ENCODE data around the gene GART. TPM values are rescaled to one million over a fixed set of nuclear protein-coding genes. Genes with fewer than 3 reads are reported as not detected.

Gene GART
- total RNA-seq, 2 experiments from 2014 or later: 224 to 232 TPM

GRCh38 chr21:33551664-33552063, 9.7 kb upstream of the GART start:
- TF ChIP-seq, protein P1, sequence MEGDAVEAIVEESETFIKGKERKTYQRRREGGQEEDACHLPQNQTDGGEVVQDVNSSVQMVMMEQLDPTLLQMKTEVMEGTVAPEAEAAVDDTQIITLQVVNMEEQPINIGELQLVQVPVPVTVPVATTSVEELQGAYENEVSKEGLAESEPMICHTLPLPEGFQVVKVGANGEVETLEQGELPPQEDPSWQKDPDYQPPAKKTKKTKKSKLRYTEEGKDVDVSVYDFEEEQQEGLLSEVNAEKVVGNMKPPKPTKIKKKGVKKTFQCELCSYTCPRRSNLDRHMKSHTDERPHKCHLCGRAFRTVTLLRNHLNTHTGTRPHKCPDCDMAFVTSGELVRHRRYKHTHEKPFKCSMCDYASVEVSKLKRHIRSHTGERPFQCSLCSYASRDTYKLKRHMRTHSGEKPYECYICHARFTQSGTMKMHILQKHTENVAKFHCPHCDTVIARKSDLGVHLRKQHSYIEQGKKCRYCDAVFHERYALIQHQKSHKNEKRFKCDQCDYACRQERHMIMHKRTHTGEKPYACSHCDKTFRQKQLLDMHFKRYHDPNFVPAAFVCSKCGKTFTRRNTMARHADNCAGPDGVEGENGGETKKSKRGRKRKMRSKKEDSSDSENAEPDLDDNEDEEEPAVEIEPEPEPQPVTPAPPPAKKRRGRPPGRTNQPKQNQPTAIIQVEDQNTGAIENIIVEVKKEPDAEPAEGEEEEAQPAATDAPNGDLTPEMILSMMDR (IDR thresholded peaks at IDR 0.05): no peak
- intact Hi-C loops (cut with micrococcal nuclease): no loop called here
- H3K36me3 Mint-ChIP-seq (ENCODE audit: low read depth): peaks cover 76% of the 10 kb centered on the region
- H3K4me3 Mint-ChIP-seq: no peak overlapping the region
- no peaks in the 10 kb centered on the region for H3K9me3 Mint-ChIP-seq
- ChIA-PET CTCF (interaction anchor here (1.0 to 2.0 kb wide), 2 partner anchors 31 to 54 kb away, joined by 3 to 5 read pairs; no protein-coding TSS in a partner anchor), POLR2A (interaction anchor here (0.6 to 3.8 kb wide), 9 partner anchors 9 to 332 kb away, joined by 3 to 32 read pairs (median 3); partner anchors contain the start of genes GART and SON)
- H3K4me1 Mint-ChIP-seq (ENCODE audit: low read depth): peaks cover 56% of the 10 kb centered on the region
- no peak for ATAC-seq
- no peak for DNase-seq
- no peak overlapping the region for H3K27ac Mint-ChIP-seq
- H3K27me3 Mint-ChIP-seq: no peaks in the 10 kb centered on the region

DNA sequence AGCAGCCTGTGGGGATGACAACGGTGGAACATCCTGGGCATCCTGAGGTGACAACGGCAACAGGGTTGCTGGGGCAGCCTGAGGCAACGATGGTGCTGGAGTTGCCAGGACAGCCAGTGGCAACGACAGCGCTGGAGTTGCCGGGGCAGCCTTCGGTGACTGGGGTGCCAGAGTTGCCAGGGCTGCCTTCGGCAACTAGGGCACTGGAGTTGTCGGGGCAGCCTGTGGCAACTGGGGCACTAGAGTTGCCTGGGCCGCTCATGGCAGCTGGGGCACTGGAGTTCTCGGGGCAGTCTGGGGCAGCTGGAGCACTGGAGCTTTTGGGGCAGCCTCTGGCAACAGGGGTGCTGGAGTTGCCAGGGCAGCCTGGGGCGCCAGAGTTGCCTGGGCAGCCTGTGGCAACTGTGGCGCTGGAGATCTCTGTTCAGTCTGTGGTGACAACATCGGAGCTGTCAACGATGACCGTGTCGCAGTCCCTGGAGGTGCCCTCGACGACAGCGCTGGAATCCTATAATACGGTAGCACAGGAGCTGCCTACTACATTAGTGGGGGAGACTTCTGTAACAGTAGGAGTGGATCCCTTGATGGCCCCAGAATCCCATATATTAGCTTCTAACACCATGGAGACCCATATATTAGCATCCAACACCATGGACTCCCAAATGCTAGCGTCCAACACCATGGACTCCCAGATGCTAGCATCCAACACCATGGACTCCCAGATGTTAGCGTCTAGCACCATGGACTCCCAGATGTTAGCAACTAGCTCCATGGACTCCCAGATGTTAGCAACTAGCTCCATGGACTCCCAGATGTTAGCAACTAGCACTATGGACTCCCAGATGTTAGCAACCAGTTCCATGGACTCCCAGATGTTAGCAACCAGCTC, 9.1 kb upstream of the GART start:
- ChIA-PET POLR2A (interaction anchor here (1.1 to 3.8 kb wide), 8 partner anchors 9 to 49 kb away, joined by 3 to 32 read pairs (median 4); partner anchors contain the start of genes GART and SON), CTCF (interaction anchor here (1.0 to 2.0 kb wide), 2 partner anchors 30 to 55 kb away, joined by 3 to 5 read pairs; no protein-coding TSS in a partner anchor)
- intact Hi-C loops (cut with micrococcal nuclease): no loop called here
- H3K27me3 Mint-ChIP-seq: no peaks in the 10 kb centered on the region
- H3K9me3 Mint-ChIP-seq: no peaks in the 10 kb centered on the region
- H3K4me1 Mint-ChIP-seq (ENCODE audit: low read depth): peaks cover 55% of the 10 kb centered on the region
- H3K4me3 Mint-ChIP-seq: no peak overlapping the region
- ATAC-seq (no peak), DNase-seq (no peak)
- H3K27ac Mint-ChIP-seq: no peak overlapping the region
- peaks cover 72% of the 10 kb centered on the region for H3K36me3 Mint-ChIP-seq (ENCODE audit: low read depth)
- TF ChIP-seq, protein P1 (IDR thresholded peaks at IDR 0.05): no peak

DNA sequence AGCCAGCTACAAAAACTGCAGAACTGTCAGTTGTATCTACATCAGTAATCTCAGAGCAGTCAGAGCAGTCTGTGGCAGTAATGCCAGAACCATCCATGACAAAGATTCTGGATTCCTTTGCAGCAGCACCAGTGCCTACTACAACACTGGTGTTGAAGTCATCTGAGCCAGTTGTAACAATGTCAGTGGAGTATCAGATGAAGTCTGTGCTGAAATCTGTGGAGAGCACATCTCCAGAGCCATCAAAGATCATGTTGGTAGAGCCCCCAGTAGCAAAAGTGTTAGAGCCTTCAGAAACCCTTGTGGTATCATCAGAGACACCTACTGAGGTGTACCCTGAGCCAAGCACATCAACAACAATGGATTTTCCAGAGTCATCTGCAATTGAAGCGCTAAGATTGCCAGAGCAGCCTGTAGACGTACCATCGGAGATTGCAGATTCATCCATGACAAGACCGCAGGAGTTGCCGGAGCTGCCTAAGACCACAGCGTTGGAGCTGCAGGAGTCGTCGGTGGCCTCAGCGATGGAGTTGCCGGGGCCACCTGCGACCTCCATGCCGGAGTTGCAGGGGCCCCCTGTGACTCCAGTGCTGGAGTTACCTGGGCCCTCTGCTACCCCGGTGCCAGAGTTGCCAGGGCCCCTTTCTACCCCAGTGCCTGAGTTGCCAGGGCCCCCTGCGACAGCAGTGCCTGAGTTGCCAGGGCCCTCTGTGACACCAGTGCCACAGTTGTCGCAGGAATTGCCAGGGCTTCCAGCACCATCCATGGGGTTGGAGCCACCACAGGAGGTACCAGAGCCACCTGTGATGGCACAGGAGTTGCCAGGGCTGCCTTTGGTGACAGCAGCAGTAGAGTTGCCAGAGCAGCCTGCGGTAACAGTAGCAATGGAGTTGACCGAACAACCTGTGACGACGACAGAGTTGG, 8.2 kb upstream of the GART start:
- Mint-ChIP-seq H3K4me1 (ENCODE audit: low read depth) (peaks cover 53% of the 10 kb centered on the region), H3K9me3 (no peaks in the 10 kb centered on the region), H3K36me3 (ENCODE audit: low read depth) (peaks cover 64% of the 10 kb centered on the region), H3K4me3 (no peak overlapping the region), H3K27ac (no peak overlapping the region), H3K27me3 (no peaks in the 10 kb centered on the region)
- TF ChIP-seq, protein P1 (IDR thresholded peaks at IDR 0.05): no peak
- ChIA-PET POLR2A (interaction anchor here (0.9 to 3.8 kb wide), 7 partner anchors 7 to 68 kb away, joined by 3 to 8 read pairs (median 3); no protein-coding TSS in a partner anchor), CTCF (no interaction called here)
- intact Hi-C loops (cut with micrococcal nuclease): no loop called here
- ATAC-seq (no peak), DNase-seq (no peak)

DNA sequence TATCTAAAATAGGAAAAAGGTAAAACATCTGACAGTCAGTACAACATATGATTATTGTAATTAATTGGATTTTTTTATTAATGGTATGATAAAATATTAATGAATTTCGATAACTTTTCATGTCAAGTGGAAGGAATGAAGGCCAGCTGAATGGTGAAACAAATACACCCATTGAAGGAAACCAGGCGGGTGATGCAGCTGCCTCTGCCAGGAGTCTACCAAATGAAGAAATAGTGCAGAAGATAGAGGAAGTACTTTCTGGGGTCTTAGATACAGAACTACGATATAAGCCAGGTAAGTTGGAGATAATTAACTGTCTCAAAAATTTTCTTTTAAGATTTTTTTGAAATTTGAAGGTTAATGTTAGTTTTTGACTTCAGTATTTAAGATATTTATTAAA, 4.2 kb upstream of the GART start:
- ChIA-PET CTCF (interaction anchor here (0.9 kb wide), 2 partner anchors 26 to 51 kb away, joined by 3 read pairs; no protein-coding TSS in a partner anchor), POLR2A (interaction anchor here (0.5 to 1.4 kb wide), 3 partner anchors 13 to 43 kb away, joined by 3 to 5 read pairs (median 3); no protein-coding TSS in a partner anchor)
- no peaks in the 10 kb centered on the region for H3K27me3 Mint-ChIP-seq
- peaks cover 55% of the 10 kb centered on the region for H3K36me3 Mint-ChIP-seq (ENCODE audit: low read depth)
- ATAC-seq (no peak), DNase-seq (no peak)
- no peaks in the 10 kb centered on the region for H3K9me3 Mint-ChIP-seq
- TF ChIP-seq, protein P1 (IDR thresholded peaks at IDR 0.05): no peak
- H3K4me3 Mint-ChIP-seq: no peak overlapping the region
- H3K4me1 Mint-ChIP-seq (ENCODE audit: low read depth): peaks cover 30% of the 10 kb centered on the region
- intact Hi-C loops (cut with micrococcal nuclease): no loop called here
- H3K27ac Mint-ChIP-seq: peak overlapping the region; percentile 78
